Thoracic aorta (tissue), 2 donors: ENCODE data around the gene C1QTNF6. TPM values are rescaled to one million over a fixed set of nuclear protein-coding genes. Genes with fewer than 3 reads are reported as not detected.

Experiments used
- ATAC-seq: fragments of 150-250 bp; one replicate; pipeline ENCODE4 v1.8.0; 2017; ENCODE audit warnings: low read depth; ENCODE audit not compliant: insufficient number of reproducible peaks, low FRiP score
- DNase-seq: peaks from one replicate; pipeline ENCODE4 v3.0.0-alpha.2; 2020; ENCODE audit warnings: low spot score
- H3K27ac ChIP-seq, 2 donors: fragments of 200-600 bp; sonication (generic); 1 replicate in 1 of 2; 2 replicates in 1 of 2; pipeline ENCODE4 v1.5.1; 2016; ENCODE audit warnings: mild to moderate bottlenecking in 2 of 2, moderate library complexity in 2 of 2
- H3K27me3 ChIP-seq: fragments of 200-600 bp; sonication (generic); replicated peaks from 2 replicates; pipeline ENCODE4 v1.6.0; 2016; ENCODE audit warnings: mild to moderate bottlenecking; ENCODE audit not compliant: insufficient read depth
- H3K36me3 ChIP-seq: fragments of 200-600 bp; sonication (generic); one replicate; pipeline ENCODE4 v1.5.1; 2016
- H3K4me1 ChIP-seq, 2 donors: fragments of 200-600 bp; sonication (generic); 1 replicate in 1 of 2; 2 replicates in 1 of 2; pipeline versions ENCODE4 v1.5.1 to v1.6.0; 2016; ENCODE audit warnings: low read depth in 2 of 2, mild to moderate bottlenecking in 1 of 2; ENCODE audit not compliant: control insufficient read depth in 1 of 2
- H3K4me3 ChIP-seq: fragments of 200-600 bp; sonication (generic); 2 replicates; pipeline ENCODE4 v1.5.1; 2016; ENCODE audit warnings: mild to moderate bottlenecking
- H3K9me3 ChIP-seq: fragments of 200-600 bp; sonication (generic); 2 replicates; pipeline ENCODE4 v1.5.1; 2016
- CTCF ChIP-seq: fragments of 200-600 bp; sonication (generic); IDR thresholded peaks from one replicate; pipeline ENCODE4 v1.5.1; 2019; ENCODE audit warnings: antibody characterized with exemption
- total RNA-seq, 2 donors: library from RNA; depleted of rRNA; stranded (reverse); fragments of >200 nt; gene quantifications; one replicate each; pipeline versions ENCODE4 v1.1.0 to v1.2.3, GENCODE V29; 2016

C1QTNF6 gene
- total RNA-seq, 2 donors from 2014 or later = 1.9 to 2.1 TPM

GRCh38 chr22:37146507-37147180, 41.4 kb downstream of the C1QTNF6 start:
- Histone ChIP-seq H3K9me3 (no peaks in the 10 kb centered on the region), H3K27me3 (no peaks in the 10 kb centered on the region), H3K4me3 (no peak overlapping the region), H3K36me3 (no peaks in the 10 kb centered on the region), H3K27ac (no peak overlapping the region), H3K4me1 (no peaks in the 10 kb centered on the region)
- ATAC-seq (no peak), DNase-seq (no peak)
- TF ChIP-seq CTCF = no peak

- DNase-seq = no peak
- no peaks in the 10 kb centered on the region for H3K36me3 ChIP-seq
- ATAC-seq = no peak
- no peak for TF ChIP-seq CTCF
- H3K27ac ChIP-seq = no peak overlapping the region
- no peaks in the 10 kb centered on the region for H3K27me3 ChIP-seq
- no peaks in the 10 kb centered on the region for H3K9me3 ChIP-seq
- no peak overlapping the region for H3K4me3 ChIP-seq
- no peaks in the 10 kb centered on the region for H3K4me1 ChIP-seq
Observed at GRCh38 chr22:37146051-37146385, 42.0 kb downstream of the C1QTNF6 start.

- no peak overlapping the region for H3K27ac ChIP-seq
- no peaks in the 10 kb centered on the region for H3K27me3 ChIP-seq
- no peak for TF ChIP-seq CTCF
- no peaks in the 10 kb centered on the region for H3K4me1 ChIP-seq
- H3K4me3 ChIP-seq = no peak overlapping the region
- no peaks in the 10 kb centered on the region for H3K9me3 ChIP-seq
- H3K36me3 ChIP-seq = no peaks in the 10 kb centered on the region
- DNase-seq (no peak), ATAC-seq (no peak)
Observed at GRCh38 chr22:37145180-37146050, 42.6 kb downstream of the C1QTNF6 start.

- no peaks in the 10 kb centered on the region for H3K27me3 ChIP-seq
Observed at GRCh38 chr22:37144180-37144554, 43.9 kb downstream of the C1QTNF6 start.

More at GRCh38 chr22:37144180-37144554, 43.9 kb downstream of the C1QTNF6 start:
- no peak for DNase-seq
- H3K36me3 ChIP-seq = no peaks in the 10 kb centered on the region
- no peak for TF ChIP-seq CTCF
- H3K27ac ChIP-seq = no peak overlapping the region
- no peaks in the 10 kb centered on the region for H3K9me3 ChIP-seq
- ATAC-seq = no peak
- H3K4me1 ChIP-seq = no peaks in the 10 kb centered on the region
- H3K4me3 ChIP-seq = no peak overlapping the region
